IMR-90 (cell line): ENCODE measurements around the gene ASGR2. TPM values are rescaled to one million over a fixed set of nuclear protein-coding genes. Genes with fewer than 3 reads are reported as not detected.

Experiments
- ATAC-seq: fragments of 200-7000 bp; cut with Tn5 transposase; 2 replicates; pipeline ENCODE4 v1.9.1; 2020; ENCODE audit warnings: low read depth, mild to moderate bottlenecking, moderate library complexity
- BruUV-seq: library from RNA; stranded (reverse); fragments of 400-500 nt; replicated peaks from 2 replicates; lab custom pipeline; 2021; lab: Mats Ljungman, UMichigan
- CTCF ChIA-PET: fragments of 300-600 bp; formaldehyde crosslinking; extraction: SDS; loops from one replicate; lab custom pipeline; 2021; ENCODE audit warnings: antibody characterized with exemption; lab: Yijun Ruan, JAX
- POLR2A ChIA-PET: fragments of 300-600 bp; sonication (Branson Sonifier 250); formaldehyde crosslinking; loops from one replicate; lab custom pipeline; 2022; ENCODE audit warnings: antibody characterized with exemption; ENCODE audit not compliant: unreplicated experiment; lab: Charles Lee
- DNase-seq: peaks from one replicate; pipeline ENCODE4 v3.0.0; 2013
- H2AFZ ChIP-seq: replicated peaks from 2 replicates; pipeline ENCODE3; 2013; ENCODE audit warnings: low read length, mild to moderate bottlenecking; ENCODE audit not compliant: poor library complexity
- H2AK5ac ChIP-seq: 2 replicates; pipeline ENCODE4 v1.6.1; 2013; ENCODE audit warnings: low read depth, low read length, inconsistent platforms
- H2AK9ac ChIP-seq: replicated peaks from 2 replicates; pipeline ENCODE3; 2013; ENCODE audit warnings: mild to moderate bottlenecking, low read depth, low read length, moderate library complexity; ENCODE audit not compliant: poor library complexity
- H2BK120ac ChIP-seq: 2 replicates; pipeline ENCODE4 v1.6.1; 2013; ENCODE audit warnings: low read depth, low read length, inconsistent platforms
- H2BK15ac ChIP-seq: 3 replicates; pipeline ENCODE4 v1.6.1; 2013; ENCODE audit warnings: low read depth, low read length, inconsistent platforms
- H2BK20ac ChIP-seq: 2 replicates; pipeline ENCODE4 v1.6.1; 2013; ENCODE audit warnings: low read depth, mild to moderate bottlenecking, inconsistent platforms, low read length, moderate library complexity
- H2BK5ac ChIP-seq: 2 replicates; pipeline ENCODE4 v1.6.1; 2013; ENCODE audit warnings: mild to moderate bottlenecking, low read depth, low read length, inconsistent platforms; ENCODE audit not compliant: poor library complexity, severe bottlenecking
- H3K14ac ChIP-seq: replicated peaks from 2 replicates; pipeline ENCODE4 v1.6.1; 2013; ENCODE audit warnings: low read depth, low read length, inconsistent platforms
- H3K18ac ChIP-seq: 2 replicates; pipeline ENCODE4 v1.6.1; 2013; ENCODE audit warnings: low read depth, low read length, control low read depth
- H3K23ac ChIP-seq: 2 replicates; pipeline ENCODE4 v1.6.1; 2013; ENCODE audit warnings: low read depth, low read length, inconsistent platforms
- H3K27ac ChIP-seq: 2 replicates; pipeline ENCODE4 v1.5.1; 2013; ENCODE audit warnings: mild to moderate bottlenecking, control low read depth, low read length; ENCODE audit not compliant: insufficient read depth
- H3K27me3 ChIP-seq: 2 replicates; pipeline ENCODE4 v1.6.1; 2013; ENCODE audit warnings: low read length; ENCODE audit not compliant: control insufficient read depth, insufficient read depth
- H3K36me3 ChIP-seq: 2 replicates; pipeline ENCODE4 v1.6.1; 2013; ENCODE audit warnings: low read length, mixed read lengths; ENCODE audit not compliant: control insufficient read depth, insufficient read depth
- H3K4ac ChIP-seq: 2 replicates; pipeline ENCODE4 v1.6.1; 2013; ENCODE audit warnings: low read depth, low read length, inconsistent platforms
- H3K4me1 ChIP-seq: 2 replicates; pipeline ENCODE4 v1.6.1; 2013; ENCODE audit warnings: low read length, mixed read lengths; ENCODE audit not compliant: control insufficient read depth, insufficient read depth
- H3K4me2 ChIP-seq: 2 replicates; pipeline ENCODE4 v1.6.1; 2013; ENCODE audit warnings: low read depth, mild to moderate bottlenecking, control low read depth, low read length, moderate library complexity
- H3K4me3 ChIP-seq: 2 replicates; pipeline ENCODE4 v1.5.1; 2013; ENCODE audit warnings: low read depth, mild to moderate bottlenecking, control low read depth, low read length, moderate library complexity; ENCODE audit not compliant: insufficient read depth
- H3K56ac ChIP-seq: 2 replicates; pipeline ENCODE4 v1.6.1; 2013; ENCODE audit warnings: low read length, inconsistent platforms; ENCODE audit not compliant: insufficient read depth; ENCODE audit errors: extremely low read depth
- H3K79me1 ChIP-seq, 2 experiments: 2 replicates each; pipeline ENCODE4 v1.6.1; 2013; ENCODE audit warnings: low read length in 2 of 2, inconsistent platforms in 1 of 2, low read depth in 1 of 2
- H3K9ac ChIP-seq: 2 replicates; pipeline ENCODE4 v1.6.1; 2013; ENCODE audit warnings: low read depth, low read length, control low read depth
- H3K9me1 ChIP-seq: 2 replicates; pipeline ENCODE4 v1.6.1; 2013; ENCODE audit warnings: low read length, inconsistent platforms; ENCODE audit not compliant: insufficient read depth
- H3K9me3 ChIP-seq: 2 replicates; pipeline ENCODE4 v1.6.1; 2013; ENCODE audit warnings: low read length; ENCODE audit not compliant: control insufficient read depth, insufficient read depth
- H4K20me1 ChIP-seq: 2 replicates; pipeline ENCODE4 v1.6.1; 2013; ENCODE audit warnings: low read length, inconsistent platforms; ENCODE audit not compliant: insufficient read depth
- H4K5ac ChIP-seq: 2 replicates; pipeline ENCODE4 v1.6.1; 2013; ENCODE audit warnings: mild to moderate bottlenecking, low read depth, low read length, control low read depth
- H4K8ac ChIP-seq, 2 experiments: 2 replicates each; pipeline ENCODE4 v1.6.1; 2013; ENCODE audit warnings: low read depth in 2 of 2, low read length in 2 of 2, control low read depth in 1 of 2, inconsistent platforms in 1 of 2
- H4K91ac ChIP-seq: 2 replicates; pipeline ENCODE4 v1.6.1; 2013; ENCODE audit warnings: low read depth, low read length, inconsistent platforms; ENCODE audit not compliant: insufficient read depth
- CHD1 ChIP-seq: IDR thresholded peaks from 2 replicates; pipeline ENCODE4 v1.6.1; 2012; ENCODE audit warnings: low read depth, low read length, improper control_type of control experiment
- CTCF ChIP-seq: conservative IDR thresholded peaks from 2 replicates; pipeline ENCODE4 v1.5.1; 2012; ENCODE audit warnings: mild to moderate bottlenecking, low read depth, low read length, improper control_type of control experiment
- ELK1 ChIP-seq: fragments of 150-350 bp; IDR thresholded peaks from 2 replicates; pipeline ENCODE4 v1.6.1; 2016; ENCODE audit warnings: low read depth, mild to moderate bottlenecking, low read length, moderate library complexity, borderline replicate concordance
- MAFK ChIP-seq: IDR thresholded peaks from 2 replicates; pipeline ENCODE4 v1.6.1; 2012; ENCODE audit warnings: low read depth, low read length, improper control_type of control experiment
- MAZ ChIP-seq: IDR thresholded peaks from 2 replicates; pipeline ENCODE4 v1.6.1; 2012; ENCODE audit warnings: low read depth, mild to moderate bottlenecking, low read length, improper control_type of control experiment, moderate library complexity, borderline replicate concordance
- MXI1 ChIP-seq: IDR thresholded peaks from 2 replicates; pipeline ENCODE4 v1.6.1; 2012; ENCODE audit warnings: low read depth, mild to moderate bottlenecking, low read length, moderate library complexity, borderline replicate concordance
- POLR2A ChIP-seq: IDR thresholded peaks from 2 replicates; pipeline ENCODE4 v1.6.1; 2012; ENCODE audit warnings: mild to moderate bottlenecking, low read depth, low read length
- RAD21 ChIP-seq: IDR thresholded peaks from 2 replicates; pipeline ENCODE4 v1.6.1; 2012; ENCODE audit warnings: low read length, improper control_type of control experiment
- RCOR1 ChIP-seq: IDR thresholded peaks from 2 replicates; pipeline ENCODE4 v1.6.1; 2012; ENCODE audit warnings: mild to moderate bottlenecking, low read length, improper control_type of control experiment; ENCODE audit not compliant: insufficient replicate concordance
- WGBS, 2 experiments: methylation state at CpG; one replicate each; pipeline versions ENCODE4 v1.1.5 to v1.1.7; 2013; ENCODE audit warnings: missing lambda C conversion rate in 2 of 2; ENCODE audit not compliant: insufficient read length in 1 of 2; ENCODE audit errors: extremely low coverage in 2 of 2; 5-methylcytosine and 5-hydroxymethylcytosine counted together
- dilution Hi-C: fragments of 300-500 bp; cut with HindIII; formaldehyde crosslinking; loops from one replicate; pipeline ENCODE4 v1.14.3; 2018; ENCODE audit warnings: low sequenced_read_pairs; ENCODE audit not compliant: unreplicated experiment
- in situ Hi-C: fragments of 300-500 bp; cut with MboI; formaldehyde crosslinking; loops from 3 replicates; pipeline ENCODE4 v1.14.3; 2019; ENCODE audit warnings: low sequenced_read_pairs, inconsistent platforms, mixed read lengths
- intact Hi-C: fragments of 100-400 bp; cut with micrococcal nuclease; formaldehyde crosslinking; loops from 2 replicates; pipeline ENCODE4 v1.10.0; 2022
- polyA plus RNA-seq, 3 experiments: library from polyadenylated mRNA; depleted of rRNA; stranded (reverse); fragments of >200 nt; gene quantifications; 2 replicates each; pipeline ENCODE4 v1.2.3, GENCODE V29; 2012; ENCODE audit warnings: low replicate concordance in 1 of 3
- total RNA-seq: library from RNA; depleted of rRNA; stranded (reverse); fragments of >200 nt; gene quantifications from 2 replicates; pipeline ENCODE4 v1.2.3, GENCODE V29; 2012

Gene ASGR2
- total and polyA plus RNA-seq, 2 of the 4 experiments (the other 2 are of a cell fraction), result not detected

DNA sequence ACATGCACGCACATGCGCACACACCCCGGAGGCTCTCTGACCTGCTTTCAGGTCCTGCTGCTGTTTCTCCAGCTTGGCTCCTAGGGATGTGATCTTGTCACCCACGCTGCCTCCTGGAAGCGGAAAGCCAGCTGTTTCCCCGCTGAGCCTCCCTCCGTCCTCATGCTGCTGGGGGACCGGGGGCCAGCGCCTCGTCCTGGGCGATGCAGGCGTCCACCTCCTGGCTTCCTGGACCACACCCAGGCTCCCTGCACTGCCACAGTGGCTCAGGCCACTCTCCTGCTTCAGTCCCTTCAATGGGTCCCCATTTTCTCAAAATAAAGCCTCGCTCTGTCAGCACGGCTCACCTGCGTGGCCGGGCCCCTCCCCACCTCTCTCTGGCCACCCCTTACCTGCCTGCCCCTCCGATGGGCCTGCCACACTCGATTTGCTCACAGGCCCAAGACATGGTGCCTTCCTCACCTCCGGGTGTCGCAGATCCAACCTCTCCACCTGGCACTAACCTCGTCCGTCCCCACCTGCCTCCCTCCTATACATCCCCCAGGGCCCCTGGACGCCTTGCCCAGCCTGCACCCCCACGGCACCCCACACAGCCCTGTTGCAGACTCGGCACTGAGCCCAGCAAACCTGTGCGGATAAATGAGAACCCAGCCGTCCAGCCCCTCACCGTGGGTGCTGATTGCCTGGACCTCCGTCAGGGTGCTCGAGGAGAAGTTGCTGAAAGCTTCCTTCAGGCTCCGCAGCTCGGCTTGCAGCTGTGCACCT lies 6.6 kb downstream of the ASGR2 start:
- no peak overlapping the region for H2BK20ac ChIP-seq
- BruUV-seq, result no TSS peak
- H3K4ac ChIP-seq, result no peak overlapping the region
- no peak for TF ChIP-seq ELK1
- no peak for TF ChIP-seq POLR2A
- TF ChIP-seq CHD1, result no peak
- TF ChIP-seq CTCF, result no peak
- TF ChIP-seq MAFK, result no peak
- TF ChIP-seq RAD21, result no peak
- TF ChIP-seq RCOR1, result no peak
- TF ChIP-seq MAZ, result no peak
- TF ChIP-seq MXI1, result no peak
- H3K36me3 ChIP-seq, result no peaks in the 10 kb centered on the region
- no peaks in the 10 kb centered on the region for H4K20me1 ChIP-seq
- dilution Hi-C loops, result no loop called here
- no peak overlapping the region for H4K91ac ChIP-seq
- 66% methylated on average over 16 of the region's 32 CpGs; no CpG with 5 or more reads in 1 of the 2 experiments for WGBS, 2 experiments
- POLR2A ChIA-PET, result no interaction called here
- no peak overlapping the region for H3K23ac ChIP-seq
- no peaks in the 10 kb centered on the region for H3K9me1 ChIP-seq
- no peaks in the 10 kb centered on the region for H3K9me3 ChIP-seq
- ATAC-seq (no peak), DNase-seq (no peak)
- no peak overlapping the region for H2AK5ac ChIP-seq
- H2BK120ac ChIP-seq, result no peak overlapping the region
- no peak overlapping the region for H2BK15ac ChIP-seq
- H3K27ac ChIP-seq, result no peak overlapping the region
- intact Hi-C loops, result no loop called here
- H3K14ac ChIP-seq, result no peak overlapping the region
- H3K9ac ChIP-seq, result no peak overlapping the region
- no peaks in the 10 kb centered on the region for H3K79me1 ChIP-seq
- no peak overlapping the region for H3K4me3 ChIP-seq
- peaks cover 16% of the 10 kb centered on the region for H3K27me3 ChIP-seq
- no peak overlapping the region for H3K18ac ChIP-seq
- H2BK5ac ChIP-seq, result no peak overlapping the region
- H2AFZ ChIP-seq, result no peak overlapping the region
- H2AK9ac ChIP-seq, result no peak overlapping the region
- H3K4me1 ChIP-seq, result no peaks in the 10 kb centered on the region
- CTCF ChIA-PET, result no interaction called here
- H4K5ac ChIP-seq, result no peak overlapping the region
- in situ Hi-C loops, result no loop called here
- no peak overlapping the region for H3K56ac ChIP-seq
- H4K8ac ChIP-seq, result no peak overlapping the region
- no peak overlapping the region for H3K4me2 ChIP-seq
